Skeletal muscle tissue (tissue), 4 donors: ENCODE data around the gene F12. TPM values are rescaled to one million over a fixed set of nuclear protein-coding genes. Genes with fewer than 3 reads are reported as not detected.

Source experiments
- H3K27ac ChIP-seq: one replicate; pipeline ENCODE4 v1.7.0; 2013; ENCODE audit warnings: mild to moderate bottlenecking, low read depth, low read length, inconsistent platforms
- H3K27me3 ChIP-seq, 3 donors: one replicate each; pipeline ENCODE4 v1.7.0; 2013; ENCODE audit warnings: low read length in 3 of 3; ENCODE audit not compliant: control insufficient read depth in 3 of 3, insufficient read depth in 3 of 3
- H3K36me3 ChIP-seq, 3 donors: one replicate each; pipeline ENCODE4 v1.7.0; 2013; ENCODE audit warnings: low read length in 3 of 3; ENCODE audit not compliant: control insufficient read depth in 3 of 3, insufficient read depth in 3 of 3
- H3K4me1 ChIP-seq, 3 donors: one replicate each; pipeline ENCODE4 v1.7.0; 2013; ENCODE audit warnings: low read length in 3 of 3, mild to moderate bottlenecking in 3 of 3; ENCODE audit not compliant: control insufficient read depth in 3 of 3, insufficient read depth in 3 of 3
- H3K4me3 ChIP-seq, 3 donors: one replicate each; pipeline ENCODE4 v1.7.0; 2013; ENCODE audit warnings: low read length in 3 of 3
- H3K9ac ChIP-seq, 3 donors: one replicate each; pipeline ENCODE4 v1.7.0; 2013; ENCODE audit warnings: low read length in 3 of 3, mild to moderate bottlenecking in 3 of 3, moderate library complexity in 2 of 3, low read depth in 1 of 3
- H3K9me3 ChIP-seq, 3 donors: one replicate each; pipeline ENCODE4 v1.7.0; 2013; ENCODE audit warnings: low read length in 3 of 3; ENCODE audit not compliant: control insufficient read depth in 3 of 3
- total RNA-seq: library from RNA; depleted of rRNA; stranded (reverse); fragments of >200 nt; gene quantifications from one replicate; pipeline ENCODE4 v1.2.3, GENCODE V29; 2014
- donor health status: Osteomylitis.

Gene F12
- total RNA-seq, 1 donor from 2014 or later = not detected

DNA sequence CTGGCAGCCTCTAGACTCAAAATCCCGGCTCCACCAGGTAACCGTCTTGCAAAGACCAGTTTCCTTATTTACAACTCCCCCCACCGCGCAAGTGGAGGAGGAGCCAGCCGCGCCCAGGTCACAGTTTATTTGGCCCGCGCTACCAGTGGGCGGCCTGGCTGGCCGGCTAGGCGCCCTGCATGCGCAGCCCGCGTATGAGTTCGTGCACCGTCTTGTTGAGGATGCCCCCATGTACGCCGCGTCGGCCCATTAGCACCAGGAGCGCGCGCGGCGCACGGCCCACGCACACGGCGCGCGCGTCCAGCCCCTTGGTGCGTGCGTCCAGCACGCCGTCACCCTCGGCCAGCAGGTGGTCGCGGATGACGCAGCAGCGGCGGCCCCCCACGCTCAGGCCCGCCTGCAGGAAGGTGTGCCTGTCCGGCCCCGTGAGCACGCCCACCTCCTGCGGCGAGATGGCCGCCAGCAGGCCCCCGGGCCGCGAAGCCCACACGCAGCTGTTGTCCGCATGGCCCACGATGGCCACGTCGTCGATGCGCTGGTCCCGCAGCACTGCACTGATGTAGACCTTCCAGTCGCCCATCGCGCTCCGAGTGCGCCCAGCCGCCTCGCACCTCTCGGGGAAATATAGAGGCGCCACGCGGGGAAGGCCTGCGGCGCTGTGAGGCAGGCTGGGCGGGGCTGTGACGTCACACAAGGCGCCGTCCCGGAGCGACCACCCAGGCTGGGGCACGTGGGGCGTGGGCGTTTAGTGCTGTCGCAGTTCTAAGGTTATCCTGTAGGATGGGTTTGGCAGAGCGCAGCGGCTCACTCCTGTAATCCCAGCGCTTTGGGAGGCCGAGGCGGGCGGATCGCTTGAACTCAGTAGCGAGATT is 9.1 kb downstream of the F12 start, which contains the start of gene PFN3:
Gene PFN3 (minus strand): TSS at position 665 of the 872 bp plus-strand sequence. CDS start 85 bp downstream, at position 580.
- Histone ChIP-seq H3K27ac (no peak within 1 kb of the TSS), H3K9ac (no peak within 1 kb of the TSS), H3K9me3 (no peaks in the 10 kb centered on the region), H3K4me3 (no peak within 1 kb of the TSS), H3K36me3 (no peaks in the 10 kb centered on the region), H3K27me3 (peaks cover 71 to 86% (median 72%) of the 10 kb centered on the region in 3 donors), H3K4me1 (peaks cover 27 to 38% (median 31%) of the 10 kb centered on the region in 3 donors)

DNA sequence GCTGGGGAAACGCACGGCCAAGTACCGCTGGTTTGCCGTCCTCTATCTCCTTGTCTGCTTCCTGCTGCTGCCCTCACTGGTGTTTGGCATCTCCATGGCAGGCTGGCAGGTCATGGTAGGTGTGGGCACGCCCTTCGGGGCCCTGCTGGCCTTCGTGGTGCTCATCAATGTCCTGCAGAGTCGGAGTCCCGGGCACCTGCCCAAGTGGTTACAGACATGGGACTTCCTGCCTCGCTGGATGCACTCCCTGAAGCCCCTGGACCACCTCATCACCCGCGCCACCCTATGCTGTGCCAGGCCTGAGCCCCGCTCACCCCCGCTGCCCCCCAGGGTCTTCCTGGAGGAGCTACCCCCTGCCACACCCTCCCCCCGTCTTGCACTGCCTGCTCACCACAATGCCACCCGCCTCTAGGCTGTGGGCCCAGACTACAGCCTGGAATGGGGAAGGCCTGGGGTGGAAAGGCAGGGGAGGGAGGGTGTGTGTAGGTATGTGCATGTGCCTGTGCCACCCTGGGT is 11.4 kb downstream of the F12 start:
- peaks cover 10 to 17% (median 12%) of the 10 kb centered on the region in 3 donors for H3K4me1 ChIP-seq
- no peak overlapping the region for H3K27ac ChIP-seq
- no peaks in the 10 kb centered on the region for H3K36me3 ChIP-seq
- no peak overlapping the region for H3K9ac ChIP-seq
- no peaks in the 10 kb centered on the region for H3K9me3 ChIP-seq
- H3K4me3 ChIP-seq = no peak overlapping the region
- H3K27me3 ChIP-seq = peaks cover 55 to 66% (median 56%) of the 10 kb centered on the region in 3 donors

DNA sequence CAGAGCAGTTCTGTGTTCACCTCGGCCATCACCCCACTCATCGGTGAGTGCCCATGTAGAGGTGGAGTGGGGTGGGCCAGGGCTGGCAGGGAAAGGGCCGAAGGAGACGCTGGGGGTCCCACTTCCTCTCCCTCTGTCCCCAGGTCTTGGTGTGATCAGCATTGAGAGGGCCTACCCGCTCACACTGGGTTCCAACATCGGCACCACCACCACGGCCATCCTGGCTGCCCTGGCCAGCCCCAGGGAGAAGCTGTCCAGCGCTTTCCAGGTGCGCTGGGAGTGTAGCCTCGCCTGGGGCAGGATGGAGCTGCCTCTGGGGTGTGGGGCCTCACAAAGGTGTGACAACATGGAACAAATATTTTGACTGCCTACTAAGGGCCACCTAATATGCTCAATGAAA is 12.6 kb downstream of the F12 start:
- peaks cover 44 to 55% (median 45%) of the 10 kb centered on the region in 3 donors for H3K27me3 ChIP-seq
- H3K4me1 ChIP-seq = peaks cover 2 to 8% (median 4%) of the 10 kb centered on the region in 3 donors
- no peak overlapping the region for H3K27ac ChIP-seq
- no peaks in the 10 kb centered on the region for H3K9me3 ChIP-seq
- H3K36me3 ChIP-seq = no peaks in the 10 kb centered on the region
- H3K9ac ChIP-seq = no peak overlapping the region
- H3K4me3 ChIP-seq = no peak overlapping the region

DNA sequence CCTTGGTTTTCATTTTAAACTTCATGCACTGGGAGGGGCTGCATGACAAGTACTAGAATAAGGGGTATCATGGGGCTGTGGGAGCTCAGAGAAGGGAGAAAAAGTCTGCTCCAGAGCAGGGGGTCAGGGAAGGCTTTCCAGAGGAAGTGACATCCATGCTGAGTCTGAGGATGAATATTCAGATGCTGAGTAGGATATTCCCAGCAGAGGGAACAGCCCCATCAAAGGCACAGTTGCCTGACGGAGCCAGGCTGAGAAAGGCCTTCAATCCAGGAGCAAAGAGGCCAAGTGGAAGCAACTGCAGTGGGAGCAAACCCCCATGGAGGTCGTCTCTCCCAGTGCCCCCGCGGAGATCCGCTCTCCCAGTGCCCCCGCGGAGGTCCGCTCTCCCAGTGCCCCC is 13.3 kb downstream of the F12 start:
- Histone ChIP-seq H3K4me3 (no peak overlapping the region), H3K9ac (no peak overlapping the region), H3K4me1 (peaks cover 2 to 8% (median 4%) of the 10 kb centered on the region in 3 donors), H3K36me3 (no peaks in the 10 kb centered on the region), H3K27me3 (peaks cover 37 to 48% (median 40%) of the 10 kb centered on the region in 3 donors), H3K9me3 (no peaks in the 10 kb centered on the region), H3K27ac (no peak overlapping the region)

DNA sequence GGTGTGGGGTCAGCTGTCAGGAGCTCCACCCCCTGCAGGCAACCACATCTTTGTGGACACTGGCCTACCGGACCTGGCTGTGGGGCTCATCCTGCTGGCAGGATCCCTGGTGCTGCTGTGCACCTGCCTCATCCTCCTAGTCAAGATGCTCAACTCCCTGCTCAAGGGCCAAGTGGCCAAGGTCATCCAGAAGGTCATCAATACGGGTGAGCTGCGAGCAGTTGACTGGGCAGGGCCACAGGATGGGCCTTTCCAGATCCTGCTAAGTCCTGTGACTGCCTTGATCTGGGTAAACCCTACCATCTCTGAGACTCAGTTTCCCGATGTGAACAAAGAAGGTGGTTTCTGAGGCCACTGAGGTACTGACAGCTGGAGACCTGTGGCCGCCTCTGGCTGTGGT is 15.4 kb downstream of the F12 start:
- peaks cover 19 to 28% (median 21%) of the 10 kb centered on the region in 3 donors for H3K27me3 ChIP-seq
- peaks cover 4 to 11% (median 6%) of the 10 kb centered on the region in 3 donors for H3K4me1 ChIP-seq
- no peak overlapping the region for H3K27ac ChIP-seq
- H3K9me3 ChIP-seq = no peaks in the 10 kb centered on the region
- no peaks in the 10 kb centered on the region for H3K36me3 ChIP-seq
- no peak overlapping the region for H3K9ac ChIP-seq
- H3K4me3 ChIP-seq = no peak overlapping the region

DNA sequence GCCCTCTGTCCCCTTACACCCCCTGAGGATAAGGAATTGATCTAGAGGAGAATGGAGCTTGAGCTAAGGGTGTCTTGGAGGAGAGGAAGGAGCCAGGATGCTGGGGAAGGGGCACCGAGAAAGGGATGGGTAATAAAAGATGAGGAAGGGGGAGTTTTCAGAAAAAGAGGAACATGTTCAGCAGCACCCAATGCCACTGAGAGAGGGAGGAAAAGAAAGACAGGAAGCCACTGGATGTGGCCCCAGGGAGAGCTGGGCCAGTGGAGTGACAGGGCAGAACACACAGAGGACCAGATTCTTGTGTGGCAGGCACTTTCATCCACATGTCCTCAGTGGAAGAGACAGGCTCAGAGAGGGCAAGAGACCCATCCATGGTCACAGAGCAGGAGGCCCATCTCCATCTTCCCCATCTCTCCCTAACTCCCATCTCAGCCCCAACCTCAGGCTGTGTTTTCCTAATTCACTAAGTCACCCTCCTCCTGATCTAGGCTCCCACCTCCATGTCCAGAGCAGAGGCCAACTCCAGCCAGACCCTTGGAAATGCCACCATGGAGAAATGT is 16.1 kb downstream of the F12 start:
- H3K4me1 ChIP-seq = peaks cover 4 to 11% (median 9%) of the 10 kb centered on the region in 3 donors
- no peak overlapping the region for H3K27ac ChIP-seq
- no peak overlapping the region for H3K4me3 ChIP-seq
- H3K36me3 ChIP-seq = no peaks in the 10 kb centered on the region
- peaks cover 16 to 21% (median 16%) of the 10 kb centered on the region in 3 donors for H3K27me3 ChIP-seq
- H3K9ac ChIP-seq = no peak overlapping the region
- no peaks in the 10 kb centered on the region for H3K9me3 ChIP-seq

DNA sequence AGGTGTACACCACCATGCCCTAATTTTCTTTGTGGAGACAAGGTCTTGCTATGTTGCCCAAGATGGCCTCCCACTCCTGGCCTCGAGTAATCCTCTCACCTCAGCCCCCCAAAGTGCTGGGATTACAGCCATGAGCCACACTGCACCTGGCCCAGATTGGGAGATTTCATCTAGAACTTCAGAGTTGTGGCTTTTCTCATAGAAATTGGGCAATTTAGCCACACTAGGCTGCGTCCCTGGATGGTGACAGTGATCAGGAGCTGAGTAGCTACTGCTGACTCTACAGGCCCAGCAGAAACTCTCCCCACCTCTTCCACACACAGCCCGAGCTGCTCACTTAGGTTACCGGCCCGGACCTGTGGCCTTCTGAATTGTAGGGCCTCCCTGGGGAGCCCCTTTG is 16.6 kb downstream of the F12 start:
- no peak overlapping the region for H3K4me3 ChIP-seq
- H3K27me3 ChIP-seq = peaks cover 11 to 16% (median 11%) of the 10 kb centered on the region in 3 donors
- H3K36me3 ChIP-seq = no peaks in the 10 kb centered on the region

DNA sequence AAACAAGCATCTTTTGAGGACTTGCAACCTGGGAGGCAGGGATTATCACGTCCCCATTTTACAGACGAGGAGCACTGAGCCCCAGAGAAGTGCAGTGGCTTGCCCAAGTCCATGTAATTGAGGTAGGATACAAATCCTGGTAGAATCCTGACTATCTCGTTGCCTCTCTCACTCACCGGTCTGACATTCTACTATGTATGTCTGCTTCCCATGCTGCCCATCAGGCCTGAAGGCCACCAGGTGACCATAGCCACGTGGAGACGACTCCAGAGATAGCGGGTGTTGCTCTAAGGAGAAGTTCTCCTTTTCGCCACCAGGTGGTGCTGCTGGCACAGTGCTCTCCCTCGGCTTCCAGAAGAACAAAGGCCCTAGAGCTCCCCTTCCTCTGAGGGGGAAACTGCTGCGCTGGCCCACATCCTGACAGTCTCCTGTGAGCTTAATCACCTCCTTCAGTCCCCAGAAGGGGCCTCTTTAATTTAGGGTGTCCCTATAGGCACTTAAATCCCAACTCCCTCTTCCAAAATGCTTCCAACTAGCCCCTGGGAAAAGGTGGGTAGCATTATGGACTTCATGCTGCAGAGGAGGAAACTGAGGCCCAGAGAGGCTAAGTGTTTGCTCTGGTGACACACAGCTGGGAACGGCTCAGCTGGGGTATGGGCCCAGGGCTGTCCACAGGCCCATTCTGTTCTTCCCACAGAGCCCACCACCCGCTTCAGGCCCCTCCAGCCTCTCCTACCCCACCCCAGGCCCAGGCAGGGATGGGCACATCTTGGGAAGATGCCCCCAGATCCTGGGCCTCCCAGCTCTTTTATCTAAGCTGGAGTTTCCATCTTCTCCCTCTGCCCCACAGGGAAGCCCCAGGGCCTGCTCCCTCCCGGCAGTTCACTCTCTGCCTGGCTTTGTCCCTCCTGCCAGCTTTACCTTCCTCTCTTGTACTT is 18.7 kb downstream of the F12 start:
- H3K27ac ChIP-seq = no peak overlapping the region
- H3K4me3 ChIP-seq = no peak overlapping the region
- H3K9ac ChIP-seq = peak overlapping the region in 1 of 3 donors; percentile 8
- no peaks in the 10 kb centered on the region for H3K36me3 ChIP-seq
- peaks cover 0 to 6% (median 0%) of the 10 kb centered on the region in 3 donors for H3K27me3 ChIP-seq
- no peaks in the 10 kb centered on the region for H3K9me3 ChIP-seq
- peaks cover 4 to 11% (median 9%) of the 10 kb centered on the region in 3 donors for H3K4me1 ChIP-seq

More for the DNA sequence above, 16.6 kb downstream of the F12 start:
- no peak overlapping the region for H3K9ac ChIP-seq
- H3K9me3 ChIP-seq = no peaks in the 10 kb centered on the region
- peaks cover 4 to 11% (median 9%) of the 10 kb centered on the region in 3 donors for H3K4me1 ChIP-seq
- H3K27ac ChIP-seq = no peak overlapping the region
